H9 (cell line): ENCODE measurements around the gene TRIM67. TPM values are rescaled to one million over a fixed set of nuclear protein-coding genes. Genes with fewer than 3 reads are reported as not detected.

ENCODE experiments used
- DNase-seq: peaks from one replicate; pipeline ENCODE4 v3.0.0-alpha.2; 2017
- H2AFZ ChIP-seq: one replicate; pipeline ENCODE4 v1.6.1; 2013; ENCODE audit warnings: mild to moderate bottlenecking, low read length, control low read depth, moderate library complexity
- H2AK5ac ChIP-seq: 2 replicates; pipeline ENCODE4 v1.6.1; 2013; ENCODE audit warnings: low read length, control low read depth, mixed read lengths; ENCODE audit not compliant: insufficient read length
- H2BK120ac ChIP-seq: one replicate; pipeline ENCODE4 v1.6.1; 2013; ENCODE audit warnings: low read depth, mild to moderate bottlenecking, low read length, control low read depth, inconsistent platforms; ENCODE audit not compliant: poor library complexity, severe bottlenecking
- H2BK12ac ChIP-seq: 2 replicates; pipeline ENCODE4 v1.6.1; 2013; ENCODE audit warnings: low read length, control low read depth, mixed read lengths, low read depth; ENCODE audit not compliant: insufficient read length
- H2BK15ac ChIP-seq: 2 replicates; pipeline ENCODE4 v1.6.1; 2013; ENCODE audit warnings: low read depth, low read length, control low read depth
- H2BK20ac ChIP-seq: one replicate; pipeline ENCODE4 v1.6.1; 2013; ENCODE audit warnings: low read depth, mild to moderate bottlenecking, low read length, control low read depth, inconsistent platforms; ENCODE audit not compliant: poor library complexity, severe bottlenecking
- H2BK5ac ChIP-seq: 2 replicates; pipeline ENCODE4 v1.6.1; 2013; ENCODE audit warnings: low read length, control low read depth, mixed read lengths; ENCODE audit not compliant: insufficient read length
- H3K14ac ChIP-seq: 2 replicates; pipeline ENCODE4 v1.6.1; 2013; ENCODE audit warnings: low read length, control low read depth; ENCODE audit not compliant: insufficient read depth
- H3K18ac ChIP-seq: 2 replicates; pipeline ENCODE4 v1.6.1; 2013; ENCODE audit warnings: low read depth, mild to moderate bottlenecking, mixed read lengths, low read length, control low read depth; ENCODE audit not compliant: insufficient read length
- H3K23ac ChIP-seq: 2 replicates; pipeline ENCODE4 v1.6.1; 2013; ENCODE audit warnings: low read length, control low read depth, mixed read lengths, low read depth; ENCODE audit not compliant: insufficient read length
- H3K23me2 ChIP-seq: 2 replicates; pipeline ENCODE4 v1.6.1; 2013; ENCODE audit warnings: low read depth, mild to moderate bottlenecking, mixed read lengths, low read length, control low read depth; ENCODE audit not compliant: insufficient read length, poor library complexity, severe bottlenecking
- H3K27ac ChIP-seq: 2 replicates; pipeline ENCODE4 v1.5.1; 2013; ENCODE audit warnings: low read length, control low read depth, mixed read lengths, low read depth; ENCODE audit not compliant: insufficient read length
- H3K27me3 ChIP-seq: 2 replicates; pipeline ENCODE4 v1.6.1; 2013; ENCODE audit warnings: low read length, control low read depth, inconsistent platforms; ENCODE audit not compliant: insufficient read depth
- H3K4ac ChIP-seq: 2 replicates; pipeline ENCODE4 v1.6.1; 2013; ENCODE audit warnings: low read depth, mild to moderate bottlenecking, control low read depth, inconsistent platforms, low read length, moderate library complexity
- H3K4me1 ChIP-seq: 2 replicates; pipeline ENCODE4 v1.6.1; 2013; ENCODE audit warnings: low read length, control low read depth, inconsistent platforms; ENCODE audit not compliant: insufficient read depth
- H3K4me2 ChIP-seq: 2 replicates; pipeline ENCODE4 v1.6.1; 2013; ENCODE audit warnings: low read length, control low read depth, mixed read lengths; ENCODE audit not compliant: insufficient read length, insufficient read depth
- H3K56ac ChIP-seq: 2 replicates; pipeline ENCODE4 v1.6.1; 2013; ENCODE audit warnings: low read depth, mild to moderate bottlenecking, mixed read lengths, low read length, control low read depth; ENCODE audit not compliant: insufficient read length
- H3K79me1 ChIP-seq: 2 replicates; pipeline ENCODE4 v1.6.1; 2013; ENCODE audit warnings: low read depth, mild to moderate bottlenecking, moderate library complexity, low read length, control low read depth, inconsistent platforms; ENCODE audit not compliant: insufficient read depth, poor library complexity, severe bottlenecking
- H3K79me2 ChIP-seq: 2 replicates; pipeline ENCODE4 v1.6.1; 2013; ENCODE audit warnings: low read length, control low read depth, inconsistent platforms; ENCODE audit not compliant: insufficient read depth
- H3K9ac ChIP-seq: 2 replicates; pipeline ENCODE4 v1.6.1; 2013; ENCODE audit warnings: low read length, control low read depth, mixed read lengths; ENCODE audit not compliant: insufficient read length; ENCODE audit errors: extremely low read depth
- H3K9me3 ChIP-seq: one replicate; pipeline ENCODE4 v1.6.1; 2013; ENCODE audit warnings: low read depth, low read length, inconsistent platforms; ENCODE audit not compliant: control insufficient read depth
- H3T11ph ChIP-seq: one replicate; pipeline ENCODE4 v1.6.1; 2013; ENCODE audit warnings: mild to moderate bottlenecking, low read length, control low read depth, inconsistent platforms
- H4K20me1 ChIP-seq: one replicate; pipeline ENCODE4 v1.6.1; 2013; ENCODE audit not compliant: control insufficient read depth, insufficient read length, insufficient read depth
- H4K5ac ChIP-seq: 2 replicates; pipeline ENCODE4 v1.6.1; 2013; ENCODE audit warnings: low read depth, mild to moderate bottlenecking, mixed read lengths, low read length, control low read depth; ENCODE audit not compliant: insufficient read length
- H4K8ac ChIP-seq: replicated peaks from 2 replicates; pipeline ENCODE4 v1.6.1; 2013; ENCODE audit warnings: low read length, control low read depth, mixed read lengths, low read depth; ENCODE audit not compliant: insufficient read length
- H4K91ac ChIP-seq: 2 replicates; pipeline ENCODE4 v1.6.1; 2013; ENCODE audit warnings: low read depth, mild to moderate bottlenecking, moderate library complexity, mixed read lengths, low read length, control low read depth; ENCODE audit not compliant: insufficient read length
- H3K27ac Mint-ChIP-seq, 3 experiments: 2 replicates in 2 of 3; 3 replicates in 1 of 3; pipeline ENCODE4 v1.8.0; 2020 to 2021; ENCODE audit warnings: mixed read lengths in 3 of 3, mild to moderate bottlenecking in 1 of 3, moderate library complexity in 1 of 3
- H3K27me3 Mint-ChIP-seq: 2 replicates; pipeline ENCODE4 v1.8.0; 2021; ENCODE audit warnings: low read depth, mild to moderate bottlenecking, moderate library complexity, mixed read lengths
- H3K36me3 Mint-ChIP-seq, 3 experiments: 2 replicates in 2 of 3; 3 replicates in 1 of 3; pipeline ENCODE4 v1.8.0; 2020 to 2021; ENCODE audit warnings: low read depth in 3 of 3, mixed read lengths in 3 of 3; ENCODE audit not compliant: insufficient read depth in 1 of 3
- H3K4me1 Mint-ChIP-seq, 2 experiments: 2 replicates each; pipeline ENCODE4 v1.8.0; 2020; ENCODE audit warnings: mixed read lengths in 2 of 2
- H3K4me3 Mint-ChIP-seq, 2 experiments: 2 replicates in 1 of 2; 3 replicates in 1 of 2; pipeline ENCODE4 v1.8.0; 2020 to 2021; ENCODE audit warnings: mild to moderate bottlenecking in 2 of 2, mixed read lengths in 2 of 2, moderate library complexity in 1 of 2
- H3K9me3 Mint-ChIP-seq, 2 experiments: 2 replicates in 1 of 2; 3 replicates in 1 of 2; pipeline ENCODE4 v1.8.0; 2020; ENCODE audit warnings: mild to moderate bottlenecking in 2 of 2, mixed read lengths in 2 of 2, moderate library complexity in 1 of 2
- WGBS: extraction: QIAGEN DNeasy Blood & Tissue Kit; methylation state at CpG from one replicate; pipeline ENCODE4 v1.1.7; 2013; ENCODE audit warnings: missing lambda C conversion rate, low lambda C conversion rate, mixed read lengths; ENCODE audit not compliant: insufficient read length; ENCODE audit errors: extremely low coverage; 5-methylcytosine and 5-hydroxymethylcytosine counted together
- total RNA-seq: library from RNA; stranded (reverse); gene quantifications from 2 replicates; pipeline ENCODE4 v1.2.1, GENCODE V29; 2021
- TF ChIP-seq, protein P1 (sequence below): fragments of 200-600 bp; sonication (generic); conservative IDR thresholded peaks from 3 replicates; pipeline ENCODE4 v1.8.0; 2021; ENCODE audit warnings: antibody characterized with exemption, mild to moderate bottlenecking

Gene TRIM67
- total RNA-seq, 1 experiment from 2014 or later = not detected

DNA sequence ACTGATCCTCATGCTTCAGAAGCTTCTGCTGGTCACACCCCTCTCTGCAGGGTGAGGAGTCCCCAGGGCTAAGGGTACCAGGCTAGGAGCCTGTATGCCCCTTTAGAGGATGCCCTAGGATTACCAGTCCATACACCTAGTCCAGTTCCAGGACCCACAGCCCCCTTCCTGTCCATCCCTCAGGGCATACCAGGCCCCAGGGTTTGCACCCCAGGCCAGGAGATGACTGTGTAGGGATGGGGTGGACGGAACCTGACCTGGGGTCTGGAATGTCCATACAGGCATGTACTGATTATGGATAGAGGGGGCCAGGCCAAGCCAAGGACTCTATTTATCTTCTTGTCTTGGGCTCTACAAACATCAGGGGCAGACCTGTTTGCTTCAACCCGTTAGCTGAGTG lies 34.9 kb downstream of the TRIM67 start:
- Mint-ChIP-seq H3K27me3 (peaks cover 100% of the 10 kb centered on the region), H3K9me3 (no peaks in the 10 kb centered on the region), H3K27ac (no peak overlapping the region), H3K4me1 (peaks cover 5 to 8% of the 10 kb centered on the region in 2 experiments), H3K4me3 (no peak overlapping the region), H3K36me3 (no peaks in the 10 kb centered on the region)
- Histone ChIP-seq H3K9ac (no peak overlapping the region), H3K23ac (no peak overlapping the region), H2BK12ac (no peak overlapping the region), H2AK5ac (no peak overlapping the region), H3K79me2 (no peaks in the 10 kb centered on the region), H3K9me3 (no peaks in the 10 kb centered on the region), H2BK20ac (no peak overlapping the region), H3K18ac (no peak overlapping the region), H3K4me2 (no peak overlapping the region), H3K27ac (no peak overlapping the region), H4K8ac (no peak overlapping the region), H3K14ac (no peak overlapping the region), H2BK120ac (no peak overlapping the region), H3T11ph (no peak overlapping the region), H2AFZ (no peak overlapping the region), H3K79me1 (no peaks in the 10 kb centered on the region), H4K20me1 (no peaks in the 10 kb centered on the region), H2BK5ac (no peak overlapping the region), H3K23me2 (no peaks in the 10 kb centered on the region), H3K4ac (no peak overlapping the region), H3K56ac (no peak overlapping the region), H3K4me1 (no peaks in the 10 kb centered on the region), H4K5ac (no peak overlapping the region), H4K91ac (no peak overlapping the region), H3K27me3 (peaks cover 5% of the 10 kb centered on the region; the same call in 1 of the 2 replicates), H2BK15ac (no peak overlapping the region)
- WGBS = no CpG with 5 or more reads among the region's 2 CpGs
- DNase-seq = no peak
- TF ChIP-seq, protein P1, sequence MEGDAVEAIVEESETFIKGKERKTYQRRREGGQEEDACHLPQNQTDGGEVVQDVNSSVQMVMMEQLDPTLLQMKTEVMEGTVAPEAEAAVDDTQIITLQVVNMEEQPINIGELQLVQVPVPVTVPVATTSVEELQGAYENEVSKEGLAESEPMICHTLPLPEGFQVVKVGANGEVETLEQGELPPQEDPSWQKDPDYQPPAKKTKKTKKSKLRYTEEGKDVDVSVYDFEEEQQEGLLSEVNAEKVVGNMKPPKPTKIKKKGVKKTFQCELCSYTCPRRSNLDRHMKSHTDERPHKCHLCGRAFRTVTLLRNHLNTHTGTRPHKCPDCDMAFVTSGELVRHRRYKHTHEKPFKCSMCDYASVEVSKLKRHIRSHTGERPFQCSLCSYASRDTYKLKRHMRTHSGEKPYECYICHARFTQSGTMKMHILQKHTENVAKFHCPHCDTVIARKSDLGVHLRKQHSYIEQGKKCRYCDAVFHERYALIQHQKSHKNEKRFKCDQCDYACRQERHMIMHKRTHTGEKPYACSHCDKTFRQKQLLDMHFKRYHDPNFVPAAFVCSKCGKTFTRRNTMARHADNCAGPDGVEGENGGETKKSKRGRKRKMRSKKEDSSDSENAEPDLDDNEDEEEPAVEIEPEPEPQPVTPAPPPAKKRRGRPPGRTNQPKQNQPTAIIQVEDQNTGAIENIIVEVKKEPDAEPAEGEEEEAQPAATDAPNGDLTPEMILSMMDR = no peak
